ENCODE results near the gene ALDH18A1.
"Not testable (repeated sequence)": the region's sequence is repeated elsewhere in the genome, so short reads cannot be mapped to it uniquely, and the experiment has no call there.

ALDH18A1 gene

DNA sequence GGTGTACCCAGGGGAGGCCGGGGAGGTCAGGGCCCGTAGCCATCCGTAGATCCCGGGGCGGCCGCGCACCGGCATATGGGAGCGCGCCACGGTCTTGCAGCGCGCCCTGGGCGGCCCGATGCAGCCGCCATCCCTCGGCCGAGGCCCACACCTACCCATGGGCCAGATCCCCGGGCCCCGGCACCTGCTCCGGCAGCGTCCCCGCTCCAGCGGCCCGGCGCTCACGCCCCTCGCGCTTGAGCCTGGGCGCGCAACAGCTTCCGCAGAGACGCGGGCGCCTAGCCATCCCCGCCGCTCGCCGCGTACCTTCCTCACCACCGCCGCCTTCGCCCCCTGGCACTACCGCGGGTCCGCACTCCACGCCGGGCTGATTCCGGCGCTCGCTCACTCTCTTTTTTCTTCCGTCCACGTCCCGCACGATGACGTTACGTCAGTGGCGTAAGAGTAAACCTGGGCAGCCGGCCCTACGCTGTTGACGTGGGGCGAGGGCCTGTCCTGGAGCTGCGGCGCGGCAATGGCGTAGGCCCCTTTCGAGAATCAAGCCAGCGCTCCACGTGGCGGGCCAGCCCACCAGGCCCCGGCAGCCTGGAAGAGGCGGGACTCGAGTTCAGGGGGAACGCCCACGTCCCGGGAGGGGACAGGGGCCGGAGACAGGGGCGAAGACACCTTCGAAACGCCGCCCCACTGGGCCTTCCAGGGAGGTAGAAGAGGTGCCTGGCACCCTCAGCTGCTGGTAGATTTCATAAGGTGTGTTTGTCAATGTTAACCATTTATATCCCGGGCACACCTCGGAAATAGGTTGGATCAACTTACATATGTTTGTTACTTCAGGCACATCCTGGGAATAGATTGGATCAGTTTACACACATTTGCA is at the start of gene ALDH18A1:
Gene ALDH18A1, minus strand, starts transcription at position 421 of the 874 bp plus-strand sequence. CDS start 3,334 bp downstream, outside the sequence.
- peak; percentile 98 for DNase-seq

- DNase-seq, result no peak
Measured at GRCh38 chr10:95698415-95698814, 41.9 kb upstream of the ALDH18A1 start.

- DNase-seq, result no peak
Measured at GRCh38 chr10:95697429-95697828, 40.9 kb upstream of the ALDH18A1 start.

DNA sequence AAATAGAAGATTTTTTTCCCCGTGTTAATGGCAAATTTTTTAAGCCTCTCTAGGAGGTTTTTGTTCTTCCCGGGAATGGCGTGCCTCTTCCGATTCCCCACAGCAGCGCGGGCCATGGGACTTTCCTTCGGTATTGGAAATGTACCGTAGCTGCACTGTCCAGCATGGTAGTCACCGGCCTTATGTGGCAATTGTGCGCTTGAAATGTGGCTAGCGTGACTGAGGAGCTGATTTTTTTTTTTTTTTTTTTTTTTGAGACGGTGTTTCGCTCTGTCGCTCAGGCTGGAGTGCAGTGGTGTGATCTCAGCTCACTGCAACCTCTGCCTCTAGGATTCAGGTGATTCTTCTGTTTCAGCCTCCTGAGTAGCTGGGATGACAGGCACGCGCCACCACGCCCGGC is 38.2 kb upstream of the ALDH18A1 start:
- DNase-seq, result no peak

- DNase-seq, result peak; percentile 98
Measured at GRCh38 chr10:95693668-95694534, 37.4 kb upstream of the ALDH18A1 start, which contains the start of gene TCTN3. TSS of gene TCTN3 (minus strand) at chr10:95693927. CDS start at chr10:95693899, 28 bp downstream.

GRCh38 chr10:95693071-95693667 is 36.7 kb upstream of the ALDH18A1 start:
- no peak for DNase-seq

GRCh38 chr10:95691281-95691680 is 34.8 kb upstream of the ALDH18A1 start:
- DNase-seq, result no peak

- DNase-seq, result no peak
Measured at GRCh38 chr10:95688648-95689047, 32.1 kb upstream of the ALDH18A1 start.

GRCh38 chr10:95683966-95684365 is 27.5 kb upstream of the ALDH18A1 start:
- no peak for DNase-seq

- DNase-seq, result no peak
Measured at GRCh38 chr10:95675403-95676116, 19.0 kb upstream of the ALDH18A1 start.

GRCh38 chr10:95674643-95675042 is 18.1 kb upstream of the ALDH18A1 start:
- DNase-seq, result no peak

DNA sequence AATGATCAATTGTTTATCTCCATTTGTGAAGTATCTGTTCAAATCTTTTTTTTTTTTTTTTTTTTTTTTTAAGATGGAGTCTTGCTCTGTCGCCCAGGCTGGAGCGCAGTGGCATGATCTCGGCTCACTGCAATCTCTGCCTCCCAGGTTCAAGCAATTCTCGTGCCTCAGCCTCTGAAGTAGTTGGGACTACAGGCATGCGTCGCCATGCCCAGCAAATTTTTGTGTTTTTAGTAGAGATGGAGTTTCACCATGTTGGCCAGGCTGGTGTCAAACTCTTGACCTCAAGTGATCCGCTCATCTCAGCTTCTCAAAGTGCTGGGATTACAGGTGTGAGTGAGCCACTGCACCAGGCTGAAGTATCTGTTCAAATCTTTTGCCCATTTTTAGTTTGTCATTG is 16.1 kb upstream of the ALDH18A1 start:
- DNase-seq, result not testable (repeated sequence)

- DNase-seq, result no peak
Measured at GRCh38 chr10:95664543-95664942, 8.0 kb upstream of the ALDH18A1 start.

DNA sequence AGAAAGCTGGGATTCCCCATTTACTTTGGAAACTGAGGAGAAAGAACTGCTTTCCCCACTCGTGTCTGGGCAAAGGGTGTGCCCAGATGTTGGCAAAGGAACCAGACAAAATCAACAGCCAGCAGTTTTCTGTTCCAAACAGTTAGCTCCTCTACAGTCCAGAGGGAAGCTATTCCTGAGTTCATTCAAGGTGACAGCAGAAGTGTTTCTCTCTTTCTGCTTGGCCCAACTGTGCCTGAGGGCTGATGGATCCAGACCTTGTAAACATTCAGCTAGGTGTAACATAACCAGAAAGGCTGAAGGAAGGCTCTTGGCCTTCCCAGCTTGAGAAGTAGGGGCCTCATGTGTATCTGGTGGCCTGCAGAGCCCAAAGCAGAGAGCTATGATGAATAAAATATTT is 7.0 kb upstream of the ALDH18A1 start:
- no peak for DNase-seq

DNA sequence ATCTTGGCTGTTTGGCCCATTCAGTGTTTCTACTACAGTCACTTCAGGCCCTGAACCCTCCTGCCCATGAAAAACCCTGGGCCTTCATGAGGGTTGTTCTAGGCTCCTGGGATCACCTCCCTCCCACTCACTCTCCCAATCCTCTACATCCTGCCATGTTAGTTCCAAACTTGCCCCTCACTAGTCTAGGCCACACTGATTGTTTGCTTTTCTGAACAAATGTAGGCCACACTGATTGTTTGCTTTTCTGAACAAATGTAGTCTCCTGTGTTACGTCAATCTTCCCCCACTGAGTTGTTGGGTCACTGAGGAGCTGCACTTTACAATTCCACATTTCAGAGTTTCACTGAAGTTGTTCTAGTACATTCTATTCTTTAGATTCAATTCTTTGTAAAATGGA is 5.3 kb upstream of the ALDH18A1 start:
- no peak for DNase-seq

GRCh38 chr10:95660283-95660682 is 3.8 kb upstream of the ALDH18A1 start:
- no peak for DNase-seq

GRCh38 chr10:95657250-95657649 is 739 bp upstream of the ALDH18A1 start:
- DNase-seq, result no peak

- no peak for DNase-seq
Measured at GRCh38 chr10:95655571-95656290, 780 bp downstream of the ALDH18A1 start.

GRCh38 chr10:95653895-95654294 is 2.6 kb downstream of the ALDH18A1 start:
- no peak for DNase-seq

DNA sequence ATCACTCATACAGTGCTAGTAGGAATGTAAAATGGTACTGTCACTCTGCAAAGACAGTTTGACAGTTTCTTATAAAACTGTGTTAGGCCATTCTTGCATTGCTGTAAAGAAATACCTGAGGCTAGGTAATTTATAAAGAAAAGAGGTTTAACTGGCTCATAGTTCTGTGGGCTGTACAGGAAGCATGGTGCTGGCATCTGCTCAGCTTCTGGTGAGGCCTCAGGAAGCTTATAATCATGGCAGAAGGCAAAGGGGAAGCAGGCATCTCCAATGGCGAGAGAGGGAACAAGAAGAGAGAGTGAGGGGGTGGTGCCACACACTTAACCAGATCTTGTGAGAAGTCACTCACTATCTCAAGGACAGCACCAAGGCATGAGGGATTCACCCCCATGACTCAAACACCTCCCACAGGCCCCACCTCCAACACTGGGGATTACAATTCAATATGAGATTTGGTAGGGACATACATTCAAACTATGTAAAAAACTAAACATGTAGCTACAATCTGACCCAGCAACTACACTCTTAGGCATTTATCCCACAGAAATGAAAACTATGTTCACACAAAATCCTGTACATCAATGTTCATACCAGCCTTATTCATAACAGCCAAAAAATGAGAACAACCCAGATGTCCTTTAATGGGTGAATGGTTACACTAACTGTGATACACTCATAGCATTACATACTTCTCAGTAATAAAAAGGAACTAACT is 5.0 kb downstream of the ALDH18A1 start:
- DNase-seq, result no peak

DNA sequence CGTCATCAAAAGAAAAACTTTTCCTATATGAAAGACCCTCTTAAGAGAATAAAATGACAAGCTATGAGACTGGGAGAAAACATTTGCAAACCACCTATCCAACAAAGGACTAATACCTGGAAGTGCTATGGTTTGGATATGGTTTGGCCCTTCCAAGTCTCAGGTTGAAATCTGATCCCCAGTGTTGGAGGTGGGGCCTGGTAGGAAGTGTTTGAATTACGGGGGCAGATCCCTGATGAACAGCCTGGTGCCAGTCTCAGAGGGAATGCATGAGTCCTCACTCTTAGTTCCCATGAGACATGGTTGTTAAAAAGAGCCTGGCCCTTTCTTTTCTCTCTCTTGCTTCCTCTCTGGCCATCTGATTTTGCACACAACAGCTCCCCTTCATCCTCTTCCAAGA is 6.3 kb downstream of the ALDH18A1 start:
- no peak for DNase-seq

All from left hindlimb (tissue), 1 donor.